GM19463 (cell line): ENCODE measurements around the gene KLHDC8A.
"Not testable (repeated sequence)": the region's sequence is repeated elsewhere in the genome, so short reads cannot be mapped to it uniquely, and the experiment has no call there.

Experiments used
- ATAC-seq: cut with Tn5 transposase; IDR thresholded peaks from one replicate; pipeline ENCODE4 v1.9.1; 2021; ENCODE audit warnings: mild to moderate bottlenecking, moderate library complexity; ENCODE audit not compliant: unreplicated experiment

Gene KLHDC8A

GRCh38 chr1:205371871-205372660 lies 15.3 kb upstream of the KLHDC8A start:
- no peak for ATAC-seq

- ATAC-seq, result no peak
These were observed 14.1 kb upstream of the KLHDC8A start for GRCh38 chr1:205370780-205371179.

- no peak for ATAC-seq
These were observed 13.0 kb upstream of the KLHDC8A start for GRCh38 chr1:205369701-205370123.

GRCh38 chr1:205368478-205368877 lies 11.8 kb upstream of the KLHDC8A start:
- ATAC-seq, result no peak

- no peak for ATAC-seq
These were observed 9.3 kb upstream of the KLHDC8A start for GRCh38 chr1:205365945-205366463.

GRCh38 chr1:205365086-205365485 lies 8.4 kb upstream of the KLHDC8A start:
- ATAC-seq, result not testable (repeated sequence)

GRCh38 chr1:205360891-205361290 lies 4.2 kb upstream of the KLHDC8A start:
- ATAC-seq, result no peak

- ATAC-seq, result no peak
These were observed 3.2 kb upstream of the KLHDC8A start for GRCh38 chr1:205359771-205360565.

- ATAC-seq, result no peak
These were observed 1.9 kb upstream of the KLHDC8A start for GRCh38 chr1:205358579-205358978.

GRCh38 chr1:205357567-205357966 lies 845 bp upstream of the KLHDC8A start:
- ATAC-seq, result no peak

GRCh38 chr1:205355075-205355453 lies 1.7 kb downstream of the KLHDC8A start:
- no peak for ATAC-seq

GRCh38 chr1:205354259-205355074 lies 2.3 kb downstream of the KLHDC8A start:
- ATAC-seq, result no peak

- no peak for ATAC-seq
These were observed 3.1 kb downstream of the KLHDC8A start for GRCh38 chr1:205353612-205354011.

- ATAC-seq, result no peak
These were observed 3.5 kb downstream of the KLHDC8A start for GRCh38 chr1:205353191-205353590.

- no peak for ATAC-seq
These were observed 4.6 kb downstream of the KLHDC8A start for GRCh38 chr1:205351984-205352713.

GRCh38 chr1:205350691-205351141 lies 6.0 kb downstream of the KLHDC8A start:
- no peak for ATAC-seq

- ATAC-seq, result no peak
These were observed 6.6 kb downstream of the KLHDC8A start for GRCh38 chr1:205350124-205350523.

GRCh38 chr1:205348554-205349487 lies 7.9 kb downstream of the KLHDC8A start:
- no peak for ATAC-seq

- no peak for ATAC-seq
These were observed 9.7 kb downstream of the KLHDC8A start for GRCh38 chr1:205346956-205347574.
